Uterus (tissue), 2 donors: ENCODE measurements around the gene PLCG1.

Source experiments
- POLR2A ChIP-seq, 2 donors: fragments of 450-650 bp; IDR thresholded peaks; one replicate each; pipeline ENCODE4 v1.6.1; 2016; ENCODE audit warnings: antibody characterized with exemption in 2 of 2, mild to moderate bottlenecking in 1 of 2, moderate library complexity in 1 of 2
- TF ChIP-seq, protein P1 (sequence below), 4 experiments: fragments of 200-600 bp in 2 of 4; fragments of 450-650 bp in 2 of 4; sonication (generic) in 2 of 4; IDR thresholded peaks; one replicate each; pipeline ENCODE4 v1.5.1; 2016 to 2019; ENCODE audit warnings: antibody characterized with exemption in 4 of 4, mild to moderate bottlenecking in 2 of 4, moderate library complexity in 1 of 4

- TF ChIP-seq, protein P1, sequence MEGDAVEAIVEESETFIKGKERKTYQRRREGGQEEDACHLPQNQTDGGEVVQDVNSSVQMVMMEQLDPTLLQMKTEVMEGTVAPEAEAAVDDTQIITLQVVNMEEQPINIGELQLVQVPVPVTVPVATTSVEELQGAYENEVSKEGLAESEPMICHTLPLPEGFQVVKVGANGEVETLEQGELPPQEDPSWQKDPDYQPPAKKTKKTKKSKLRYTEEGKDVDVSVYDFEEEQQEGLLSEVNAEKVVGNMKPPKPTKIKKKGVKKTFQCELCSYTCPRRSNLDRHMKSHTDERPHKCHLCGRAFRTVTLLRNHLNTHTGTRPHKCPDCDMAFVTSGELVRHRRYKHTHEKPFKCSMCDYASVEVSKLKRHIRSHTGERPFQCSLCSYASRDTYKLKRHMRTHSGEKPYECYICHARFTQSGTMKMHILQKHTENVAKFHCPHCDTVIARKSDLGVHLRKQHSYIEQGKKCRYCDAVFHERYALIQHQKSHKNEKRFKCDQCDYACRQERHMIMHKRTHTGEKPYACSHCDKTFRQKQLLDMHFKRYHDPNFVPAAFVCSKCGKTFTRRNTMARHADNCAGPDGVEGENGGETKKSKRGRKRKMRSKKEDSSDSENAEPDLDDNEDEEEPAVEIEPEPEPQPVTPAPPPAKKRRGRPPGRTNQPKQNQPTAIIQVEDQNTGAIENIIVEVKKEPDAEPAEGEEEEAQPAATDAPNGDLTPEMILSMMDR (IDR thresholded peaks at IDR 0.05), result no peak
- TF ChIP-seq POLR2A (IDR thresholded peaks at IDR 0.05), result no peak
Measured at GRCh38 chr20:41147767-41148191, 10.4 kb downstream of the PLCG1 start.
